ENCODE measurements around the gene PERM1.
"Not testable (repeated sequence)": the region's sequence is repeated elsewhere in the genome, so short reads cannot be mapped to it uniquely, and the experiment has no call there.

The PERM1 gene

DNA sequence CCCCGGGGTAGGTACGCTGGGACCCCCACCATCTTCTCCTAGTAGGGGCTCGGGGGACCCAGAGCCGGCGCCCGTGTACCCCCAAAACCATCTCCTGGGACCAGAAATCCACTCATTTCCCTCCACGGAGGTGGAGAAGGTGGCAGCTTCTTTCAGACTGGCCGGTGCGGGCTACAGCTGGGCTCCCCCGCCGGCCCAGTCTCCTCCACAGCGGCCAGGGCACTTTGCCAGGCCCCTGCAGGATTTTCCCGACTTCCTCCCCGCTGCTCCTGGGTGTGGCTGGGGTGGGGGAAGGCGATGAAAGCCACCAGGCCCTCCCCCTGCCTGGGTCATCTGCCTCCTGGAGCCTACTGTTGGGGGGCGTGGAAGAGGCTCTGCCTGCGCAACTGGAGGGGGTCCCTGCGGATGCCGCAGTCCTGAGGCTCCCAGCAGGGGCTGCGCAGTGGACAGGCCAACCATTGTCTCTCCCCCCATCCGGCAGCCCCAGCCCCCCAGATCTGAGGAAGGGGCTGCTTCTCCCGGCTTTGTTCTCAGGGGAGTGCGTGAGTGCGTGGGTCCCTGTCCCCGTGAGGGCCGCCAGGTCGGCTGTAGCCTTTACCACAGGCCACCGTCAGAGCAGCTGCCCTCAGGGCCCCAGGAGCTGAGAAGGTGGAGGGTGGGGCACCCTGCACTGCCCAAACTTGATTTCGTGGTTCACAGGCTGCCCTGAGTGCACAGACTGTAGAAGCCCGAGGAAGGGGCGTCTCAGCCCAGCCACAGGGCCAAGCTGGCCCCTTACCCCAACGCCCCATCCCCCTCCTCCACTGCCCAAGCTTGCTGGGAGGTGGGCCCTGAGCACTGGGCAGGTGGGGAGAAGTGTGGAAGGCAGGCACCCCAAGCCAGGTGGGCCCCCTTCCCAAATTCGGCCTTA is 39.4 kb upstream of the PERM1 start:
- no peak overlapping the region for H3K9ac ChIP-seq (ENCODE audit: low read depth, low read length)
- peak overlapping the region; percentile 57 for H3K4me2 ChIP-seq (ENCODE audit: low read length)
- peaks cover 14% of the 10 kb centered on the region for H3K4me1 ChIP-seq (ENCODE audit: control insufficient read depth, insufficient read depth, low read length)
- H3K36me3 ChIP-seq (ENCODE audit: insufficient read depth, low read length): no peaks in the 10 kb centered on the region
- no peaks in the 10 kb centered on the region for H3K27me3 ChIP-seq (ENCODE audit: control insufficient read depth, insufficient read depth, low read length)
- no peaks in the 10 kb centered on the region for H3K9me3 ChIP-seq (replicated peaks; ENCODE audit: low read length)
- no peak overlapping the region for H3K4me3 ChIP-seq (ENCODE audit: low read length)

DNA sequence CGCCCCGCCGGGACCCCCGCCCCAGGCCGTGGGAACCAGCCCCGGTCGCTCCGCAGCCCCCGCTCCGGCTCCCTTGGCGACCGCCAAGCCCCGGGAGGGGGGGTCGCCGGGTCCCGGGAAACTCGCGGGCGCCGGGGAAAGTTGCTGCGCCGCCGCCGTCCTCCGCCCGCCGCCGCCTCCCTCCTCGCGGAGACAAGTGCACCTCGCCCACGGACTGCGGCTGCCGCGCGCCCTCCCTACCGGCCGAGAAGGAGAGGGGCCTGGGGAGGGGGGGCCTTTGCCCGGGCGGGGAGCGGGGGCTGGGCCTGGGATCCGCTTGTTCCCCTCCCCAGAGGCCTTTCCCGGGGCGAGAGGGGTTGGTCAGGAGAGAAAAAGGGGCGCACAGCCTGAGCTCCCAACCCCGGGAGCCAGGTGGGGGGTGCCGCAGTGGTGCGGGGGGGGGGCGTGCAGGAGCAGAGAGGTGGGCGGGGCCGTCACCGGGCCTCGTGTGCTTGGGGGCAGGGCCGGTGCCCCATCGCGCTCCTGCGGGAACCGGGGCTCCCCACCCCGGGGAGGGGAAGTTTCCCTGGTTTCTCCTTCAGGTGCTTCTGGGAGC is 38.6 kb upstream of the PERM1 start:
- no peaks in the 10 kb centered on the region for H3K27me3 ChIP-seq (ENCODE audit: control insufficient read depth, insufficient read depth, low read length)
- H3K36me3 ChIP-seq (ENCODE audit: insufficient read depth, low read length): no peaks in the 10 kb centered on the region
- no peaks in the 10 kb centered on the region for H3K9me3 ChIP-seq (replicated peaks; ENCODE audit: low read length)
- H3K9ac ChIP-seq (ENCODE audit: low read depth, low read length): no peak overlapping the region
- H3K4me3 ChIP-seq (ENCODE audit: low read length): peak overlapping the region; percentile 71
- H3K4me2 ChIP-seq (ENCODE audit: low read length): peak overlapping the region; percentile 91
- H3K4me1 ChIP-seq (ENCODE audit: control insufficient read depth, insufficient read depth, low read length): peaks cover 14% of the 10 kb centered on the region

DNA sequence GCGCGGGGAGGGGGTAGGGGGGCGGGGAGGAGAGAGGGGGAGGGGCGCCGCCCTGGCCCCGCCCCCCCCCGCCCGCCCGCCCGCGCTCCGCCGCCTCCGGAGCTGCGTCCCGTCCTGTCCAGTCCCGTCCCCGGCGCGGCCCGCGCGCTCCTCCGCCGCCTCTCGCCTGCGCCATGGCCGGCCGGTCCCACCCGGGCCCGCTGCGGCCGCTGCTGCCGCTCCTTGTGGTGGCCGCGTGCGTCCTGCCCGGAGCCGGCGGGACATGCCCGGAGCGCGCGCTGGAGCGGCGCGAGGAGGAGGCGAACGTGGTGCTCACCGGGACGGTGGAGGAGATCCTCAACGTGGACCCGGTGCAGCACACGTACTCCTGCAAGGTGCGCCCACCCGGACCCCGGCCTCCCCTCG is 38.1 kb upstream of the PERM1 start, which contains the start of gene AGRN:
Gene AGRN, plus strand, starts transcription at position 121 of the 405 bp plus-strand sequence. Its CDS starts 53 bp downstream, at position 174.
- Histone ChIP-seq H3K4me2 (ENCODE audit: low read length) (peak within 1 kb of the TSS; percentile 91), H3K4me1 (ENCODE audit: control insufficient read depth, insufficient read depth, low read length) (peaks cover 14% of the 10 kb centered on the region), H3K4me3 (ENCODE audit: low read length) (peak within 1 kb of the TSS; percentile 74), H3K9me3 (replicated peaks; ENCODE audit: low read length) (no peaks in the 10 kb centered on the region), H3K36me3 (ENCODE audit: insufficient read depth, low read length) (no peaks in the 10 kb centered on the region), H3K9ac (ENCODE audit: low read depth, low read length) (no peak within 1 kb of the TSS), H3K27me3 (ENCODE audit: control insufficient read depth, insufficient read depth, low read length) (no peaks in the 10 kb centered on the region)

DNA sequence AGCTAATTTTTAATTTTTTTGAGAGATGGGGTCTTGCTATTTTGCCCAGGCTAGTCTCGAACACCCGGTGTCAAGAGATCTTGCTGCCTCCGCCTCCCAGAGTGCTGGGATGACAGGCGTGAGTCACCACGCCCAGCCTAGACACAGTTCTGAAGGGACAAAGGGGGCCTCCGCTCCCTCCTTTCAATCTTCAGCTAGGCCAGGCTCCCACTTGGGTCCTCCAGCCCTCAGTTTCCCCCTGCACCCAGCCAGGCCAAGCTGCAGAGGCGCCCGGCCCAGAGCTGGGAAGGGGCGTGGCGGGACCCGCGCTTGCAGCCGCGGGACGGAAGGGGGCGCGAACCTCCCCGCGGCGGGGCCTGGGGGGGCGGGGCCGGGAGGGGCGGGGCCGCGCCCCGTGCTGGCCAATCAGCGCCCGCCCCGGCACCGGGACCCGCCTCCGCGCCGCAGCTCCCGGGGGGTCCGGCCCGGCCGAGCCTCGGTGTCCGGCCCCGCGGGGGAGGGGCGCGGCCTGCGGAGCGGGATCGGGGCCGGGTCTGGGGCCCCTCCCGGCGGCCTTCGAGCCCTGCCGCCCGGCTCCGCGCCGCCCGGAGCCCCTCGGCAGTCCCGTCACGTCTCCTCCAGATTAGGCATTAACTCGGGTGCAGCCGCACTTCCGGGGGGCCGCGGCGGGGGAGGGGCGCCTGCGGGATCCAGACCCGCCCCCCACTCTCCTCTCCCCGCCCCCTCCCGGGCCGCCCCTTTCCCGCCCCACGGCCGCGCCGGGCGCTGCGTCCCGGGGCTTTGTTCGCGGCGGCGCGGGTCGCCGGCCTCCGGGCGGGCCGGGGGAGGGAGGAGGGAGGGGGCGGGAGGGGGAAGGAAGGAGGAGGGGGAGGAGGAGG is 37.5 kb upstream of the PERM1 start:
- Histone ChIP-seq H3K9me3 (replicated peaks; ENCODE audit: low read length) (no peaks in the 10 kb centered on the region), H3K27me3 (ENCODE audit: control insufficient read depth, insufficient read depth, low read length) (no peaks in the 10 kb centered on the region), H3K9ac (ENCODE audit: low read depth, low read length) (no peak overlapping the region), H3K4me2 (ENCODE audit: low read length) (peak overlapping the region; percentile 81), H3K36me3 (ENCODE audit: insufficient read depth, low read length) (no peaks in the 10 kb centered on the region), H3K4me3 (ENCODE audit: low read length) (peak overlapping the region; percentile 74), H3K4me1 (ENCODE audit: control insufficient read depth, insufficient read depth, low read length) (peaks cover 9% of the 10 kb centered on the region)

DNA sequence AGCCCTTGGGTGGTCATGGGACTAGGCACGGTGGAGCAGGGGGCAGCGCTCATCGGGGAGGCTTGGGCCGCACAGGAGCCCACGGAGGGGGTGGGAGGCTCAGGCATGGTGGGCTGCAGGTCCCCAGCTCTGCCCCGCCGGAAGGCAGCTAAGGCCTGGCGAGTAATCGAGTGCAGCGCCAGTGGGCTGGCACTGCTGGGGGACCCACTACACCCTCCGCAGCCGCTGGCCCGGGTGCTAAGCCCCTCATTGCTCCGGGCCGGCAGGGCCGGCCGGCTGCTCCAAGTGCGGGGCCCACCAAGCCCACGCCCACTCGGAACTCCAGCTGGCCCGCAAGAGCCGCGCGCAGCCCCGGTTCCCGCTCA is 36.4 kb upstream of the PERM1 start:
- not testable (repeated sequence) for H3K4me3 ChIP-seq (ENCODE audit: low read length); H3K9me3 ChIP-seq (replicated peaks; ENCODE audit: low read length); H3K9ac ChIP-seq (ENCODE audit: low read depth, low read length); H3K27me3 ChIP-seq (ENCODE audit: control insufficient read depth, insufficient read depth, low read length); H3K4me2 ChIP-seq (ENCODE audit: low read length); H3K36me3 ChIP-seq (ENCODE audit: insufficient read depth, low read length)
- H3K4me1 ChIP-seq (ENCODE audit: control insufficient read depth, insufficient read depth, low read length): peaks cover 17% of the 10 kb centered on the region

DNA sequence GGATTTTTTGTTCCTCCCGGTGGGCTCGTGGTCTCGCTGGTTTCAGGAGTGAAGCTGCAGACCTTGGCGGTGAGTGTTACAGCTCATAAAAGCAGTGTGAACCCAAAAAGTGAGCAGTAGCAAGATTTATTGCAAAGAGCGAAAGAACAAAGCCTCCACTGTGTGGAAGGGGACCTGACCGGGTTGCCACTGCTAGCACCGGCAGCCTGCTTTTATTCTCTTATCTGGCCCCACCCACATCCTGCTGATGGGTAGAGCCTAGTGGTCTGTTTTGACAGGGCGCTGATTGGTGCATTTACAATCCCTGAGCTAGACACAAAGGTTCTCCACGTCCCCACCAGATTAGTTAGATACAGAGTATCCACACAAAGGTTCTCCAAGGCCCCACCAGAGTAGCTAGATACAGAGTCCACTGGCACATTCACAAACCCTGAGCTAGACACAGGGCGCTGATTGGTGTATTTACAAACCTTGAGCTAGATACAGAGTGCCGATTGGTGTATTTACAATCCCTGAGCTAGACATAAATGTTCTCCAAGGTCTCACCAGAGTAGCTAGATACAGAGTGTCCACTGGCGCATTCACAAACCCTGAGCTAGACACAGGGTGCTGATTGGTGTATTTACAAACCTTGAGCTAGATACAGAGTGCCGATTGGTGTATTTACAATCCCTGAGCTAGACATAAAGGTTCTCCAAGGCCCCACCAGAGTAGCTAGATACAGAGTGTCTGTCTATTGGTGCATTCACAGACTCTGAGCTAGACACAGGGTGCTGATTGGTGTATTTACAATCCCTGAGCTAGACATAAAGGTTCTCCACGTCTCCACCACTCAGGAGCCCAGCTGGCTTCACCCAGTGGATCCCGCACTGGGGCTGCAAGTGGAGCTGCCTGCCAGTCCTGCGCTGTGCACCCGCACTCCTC is 35.8 kb upstream of the PERM1 start:
- H3K9me3 ChIP-seq (replicated peaks; ENCODE audit: low read length); H3K9ac ChIP-seq (ENCODE audit: low read depth, low read length); H3K36me3 ChIP-seq (ENCODE audit: insufficient read depth, low read length); H3K4me2 ChIP-seq (ENCODE audit: low read length); H3K27me3 ChIP-seq (ENCODE audit: control insufficient read depth, insufficient read depth, low read length); H3K4me3 ChIP-seq (ENCODE audit: low read length): not testable (repeated sequence)
- H3K4me1 ChIP-seq (ENCODE audit: control insufficient read depth, insufficient read depth, low read length): peaks cover 17% of the 10 kb centered on the region

DNA sequence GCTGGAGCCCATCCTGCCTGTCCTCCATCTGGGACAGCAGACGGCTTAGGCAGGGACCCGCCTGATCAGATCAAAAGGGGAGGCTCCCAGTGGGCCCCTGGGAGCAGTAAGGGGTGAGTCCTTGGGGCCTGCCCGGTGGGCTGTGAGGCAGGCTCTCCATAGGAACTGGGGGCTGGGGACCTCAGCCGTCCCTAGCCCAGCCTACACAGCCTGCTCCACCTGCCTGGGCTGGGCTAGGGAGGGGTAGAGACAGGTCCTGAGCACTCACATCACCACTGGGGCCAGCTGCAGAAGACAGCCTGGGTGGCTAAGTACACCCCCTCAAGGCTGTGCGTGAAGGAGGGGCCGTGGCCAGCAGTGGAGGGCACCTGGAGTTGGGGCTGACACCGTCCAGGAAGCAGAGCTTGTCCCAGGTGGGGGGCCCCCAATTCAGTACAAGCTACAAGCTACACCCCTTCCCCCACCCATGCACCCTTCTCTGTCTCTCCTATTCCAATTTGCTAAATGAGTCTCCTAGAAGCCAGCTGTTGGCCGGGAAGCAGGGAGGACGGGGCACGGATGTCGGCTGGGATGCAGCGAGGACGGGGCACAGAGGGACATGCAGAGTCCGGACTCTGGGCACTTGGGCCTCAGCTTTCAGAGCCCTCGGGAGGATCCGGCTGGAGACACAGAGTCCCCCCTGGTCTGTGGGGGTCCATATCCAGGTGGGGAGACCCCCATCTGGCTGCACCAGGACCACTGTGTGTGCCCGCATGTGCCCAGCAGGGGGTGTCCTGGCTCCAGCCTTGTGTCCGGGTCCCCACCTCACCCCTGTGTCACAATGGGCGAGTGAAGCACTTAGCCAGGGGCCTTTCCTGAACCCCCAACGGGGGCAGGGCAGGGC is 33.1 kb upstream of the PERM1 start:
- H3K9ac ChIP-seq (ENCODE audit: low read depth, low read length): no peak overlapping the region

DNA sequence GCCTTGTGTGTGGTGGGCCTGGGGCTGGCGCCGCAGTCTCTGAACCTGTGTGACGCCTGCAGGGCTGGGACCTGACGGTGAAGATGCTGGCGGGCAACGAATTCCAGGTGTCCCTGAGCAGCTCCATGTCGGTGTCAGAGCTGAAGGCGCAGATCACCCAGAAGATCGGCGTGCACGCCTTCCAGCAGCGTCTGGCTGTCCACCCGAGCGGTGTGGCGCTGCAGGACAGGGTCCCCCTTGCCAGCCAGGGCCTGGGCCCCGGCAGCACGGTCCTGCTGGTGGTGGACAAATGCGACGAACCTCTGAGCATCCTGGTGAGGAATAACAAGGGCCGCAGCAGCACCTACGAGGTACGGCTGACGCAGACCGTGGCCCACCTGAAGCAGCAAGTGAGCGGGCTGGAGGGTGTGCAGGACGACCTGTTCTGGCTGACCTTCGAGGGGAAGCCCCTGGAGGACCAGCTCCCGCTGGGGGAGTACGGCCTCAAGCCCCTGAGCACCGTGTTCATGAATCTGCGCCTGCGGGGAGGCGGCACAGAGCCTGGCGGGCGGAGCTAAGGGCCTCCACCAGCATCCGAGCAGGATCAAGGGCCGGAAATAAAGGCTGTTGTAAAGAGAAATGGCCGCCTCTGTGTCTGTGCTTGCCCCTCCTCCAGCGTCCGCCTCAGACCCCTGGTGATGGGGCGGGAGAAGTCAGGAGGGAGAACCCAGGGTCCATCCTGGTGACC is 32.2 kb upstream of the PERM1 start:
- no peaks in the 10 kb centered on the region for H3K27me3 ChIP-seq (ENCODE audit: control insufficient read depth, insufficient read depth, low read length)
- no peaks in the 10 kb centered on the region for H3K36me3 ChIP-seq (ENCODE audit: insufficient read depth, low read length)
- H3K9me3 ChIP-seq (replicated peaks; ENCODE audit: low read length): no peaks in the 10 kb centered on the region
- peak overlapping the region; percentile 89 for H3K4me2 ChIP-seq (ENCODE audit: low read length)
- peak overlapping the region; percentile 95 for H3K4me3 ChIP-seq (ENCODE audit: low read length)
- peaks cover 10% of the 10 kb centered on the region for H3K4me1 ChIP-seq (ENCODE audit: control insufficient read depth, insufficient read depth, low read length)
- H3K9ac ChIP-seq (ENCODE audit: low read depth, low read length): peak overlapping the region; percentile 84

More for the DNA sequence above, 33.1 kb upstream of the PERM1 start:
- Histone ChIP-seq H3K9me3 (replicated peaks; ENCODE audit: low read length) (no peaks in the 10 kb centered on the region), H3K4me3 (ENCODE audit: low read length) (no peak overlapping the region), H3K4me2 (ENCODE audit: low read length) (no peak overlapping the region), H3K36me3 (ENCODE audit: insufficient read depth, low read length) (no peaks in the 10 kb centered on the region), H3K27me3 (ENCODE audit: control insufficient read depth, insufficient read depth, low read length) (no peaks in the 10 kb centered on the region), H3K4me1 (ENCODE audit: control insufficient read depth, insufficient read depth, low read length) (peaks cover 10% of the 10 kb centered on the region)

DNA sequence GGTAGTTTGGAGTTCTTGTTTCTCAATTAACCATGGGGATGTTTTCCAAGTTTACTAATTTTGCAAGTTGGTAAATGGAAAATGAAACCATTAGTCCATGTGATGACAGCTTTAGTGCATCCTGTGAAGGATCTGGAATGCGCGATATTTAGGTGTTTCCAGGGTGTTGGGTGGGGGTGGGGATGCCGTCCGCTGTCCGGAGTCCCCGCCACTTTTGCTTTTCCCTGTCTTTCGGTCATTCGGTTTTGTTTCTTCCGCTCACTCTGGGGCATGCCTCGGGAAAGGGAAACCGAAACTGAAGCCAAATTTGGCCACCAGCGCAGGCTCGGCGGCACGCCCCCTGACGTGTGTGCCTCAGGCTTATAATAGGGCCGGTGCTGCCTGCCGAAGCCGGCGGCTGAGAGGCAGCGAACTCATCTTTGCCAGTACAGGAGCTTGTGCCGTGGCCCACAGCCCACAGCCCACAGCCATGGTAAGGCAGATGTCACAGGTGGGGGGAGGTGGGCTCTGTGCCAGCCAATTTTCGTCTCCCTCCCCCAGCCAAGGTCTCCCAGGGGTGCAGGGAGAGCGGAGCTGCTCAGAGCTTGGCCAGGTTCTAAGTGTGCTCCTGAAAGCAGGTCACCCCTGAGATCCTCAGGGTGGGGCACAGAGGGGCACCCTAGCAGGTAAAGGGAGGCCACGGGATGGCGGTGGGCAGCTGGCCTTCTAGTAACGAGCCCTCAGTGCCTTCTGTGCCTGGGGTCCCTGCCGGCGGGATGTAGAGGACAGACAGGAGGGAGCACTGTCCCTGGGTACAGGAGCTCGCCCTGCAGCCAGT is 31.4 kb upstream of the PERM1 start, which contains the start of gene ISG15:
Gene ISG15, plus strand, starts transcription at position 393 of the 817 bp plus-strand sequence. Its CDS starts 77 bp downstream, at position 470.
- Histone ChIP-seq H3K4me1 (ENCODE audit: control insufficient read depth, insufficient read depth, low read length) (peaks cover 10% of the 10 kb centered on the region), H3K4me3 (ENCODE audit: low read length) (peak within 1 kb of the TSS; percentile 95), H3K27me3 (ENCODE audit: control insufficient read depth, insufficient read depth, low read length) (no peaks in the 10 kb centered on the region), H3K9me3 (replicated peaks; ENCODE audit: low read length) (no peaks in the 10 kb centered on the region), H3K36me3 (ENCODE audit: insufficient read depth, low read length) (no peaks in the 10 kb centered on the region), H3K4me2 (ENCODE audit: low read length) (peak within 1 kb of the TSS; percentile 89), H3K9ac (ENCODE audit: low read depth, low read length) (peak within 1 kb of the TSS; percentile 84)
